D721Med (cell line): ENCODE measurements around the gene PRRT1.

Source experiments
- DNase-seq: peaks from one replicate; pipeline ENCODE4 v3.0.0; 2011; ENCODE audit warnings: low spot score; ENCODE audit not compliant: insufficient read length
- FAIRE-seq: peaks from 2 replicates; lab custom pipeline; 2011; peaks lifted over from hg19 to GRCh38; lab: Jason Lieb, UNC
- CTCF ChIP-seq: IDR thresholded peaks from 2 replicates; pipeline ENCODE4 v1.5.1; 2012; ENCODE audit warnings: mild to moderate bottlenecking, control low read depth; ENCODE audit not compliant: insufficient read depth; ENCODE audit errors: missing control alignments

PRRT1 gene

GRCh38 chr6:32167761-32168262, 16.1 kb upstream of the PRRT1 start:
- no peak for TF ChIP-seq CTCF
- FAIRE-seq: no peak
- DNase-seq: no peak

GRCh38 chr6:32167154-32167760, 15.5 kb upstream of the PRRT1 start:
- FAIRE-seq: no peak
- no peak for TF ChIP-seq CTCF

GRCh38 chr6:32166411-32167061, 14.8 kb upstream of the PRRT1 start:
- TF ChIP-seq CTCF: no peak
- DNase-seq (no peak), FAIRE-seq (no peak)

More at GRCh38 chr6:32167154-32167760, 15.5 kb upstream of the PRRT1 start:
- DNase-seq: no peak

- FAIRE-seq (no peak), DNase-seq (no peak)
- TF ChIP-seq CTCF: no peak
These were observed 12.6 kb upstream of the PRRT1 start, which contains the start of gene EGFL8 for GRCh38 chr6:32164295-32164694. TSS of gene EGFL8 (plus strand) at chr6:32164595. CDS start at chr6:32166166, 1,571 bp downstream.

- FAIRE-seq: no peak
- no peak for TF ChIP-seq CTCF
- no peak for DNase-seq
These were observed 12.0 kb upstream of the PRRT1 start for GRCh38 chr6:32163559-32164258.

GRCh38 chr6:32158052-32158451, 6.3 kb upstream of the PRRT1 start:
- FAIRE-seq (no peak), DNase-seq (no peak)
- TF ChIP-seq CTCF: no peak
